GM10248 (cell line): ENCODE data around the gene MSANTD7.

Source experiments
- CTCF ChIA-PET: fragments of 300-600 bp; sonication (Branson Sonifier 250); formaldehyde crosslinking; extraction: SDS; loops from one replicate; lab custom pipeline; 2021; ENCODE audit warnings: antibody characterized with exemption; lab: Yijun Ruan, JAX
- POLR2A ChIA-PET: fragments of 350-650 bp; sonication (Branson Sonifier 250); formaldehyde crosslinking; extraction: SDS; loops from one replicate; lab custom pipeline; 2020; ENCODE audit warnings: antibody characterized with exemption; lab: Yijun Ruan, JAX
- DNase-seq: peaks from one replicate; pipeline ENCODE4 v3.0.0; 2012; ENCODE audit errors: extremely low spot score
- TF ChIP-seq, protein P1 (sequence below): IDR thresholded peaks from 2 replicates; pipeline ENCODE4 v1.5.1; 2012; ENCODE audit warnings: mild to moderate bottlenecking, low read depth; ENCODE audit errors: extremely low read depth, missing control alignments, control extremely low read depth

MSANTD7 gene, protein sequence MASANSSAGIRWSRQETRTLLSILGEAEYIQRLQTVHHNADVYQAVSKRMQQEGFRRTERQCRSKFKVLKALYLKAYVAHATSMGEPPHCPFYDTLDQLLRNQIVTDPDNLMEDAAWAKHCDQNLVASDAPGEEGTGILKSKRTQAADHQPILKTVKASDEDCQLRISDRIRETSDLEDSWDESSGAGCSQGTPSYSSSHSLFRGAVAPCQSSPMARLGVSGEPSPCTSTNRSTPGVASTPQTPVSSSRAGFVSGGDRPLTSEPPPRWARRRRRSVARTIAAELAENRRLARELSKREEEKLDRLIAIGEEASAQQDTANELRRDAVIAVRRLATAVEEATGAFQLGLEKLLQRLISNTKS

DNA sequence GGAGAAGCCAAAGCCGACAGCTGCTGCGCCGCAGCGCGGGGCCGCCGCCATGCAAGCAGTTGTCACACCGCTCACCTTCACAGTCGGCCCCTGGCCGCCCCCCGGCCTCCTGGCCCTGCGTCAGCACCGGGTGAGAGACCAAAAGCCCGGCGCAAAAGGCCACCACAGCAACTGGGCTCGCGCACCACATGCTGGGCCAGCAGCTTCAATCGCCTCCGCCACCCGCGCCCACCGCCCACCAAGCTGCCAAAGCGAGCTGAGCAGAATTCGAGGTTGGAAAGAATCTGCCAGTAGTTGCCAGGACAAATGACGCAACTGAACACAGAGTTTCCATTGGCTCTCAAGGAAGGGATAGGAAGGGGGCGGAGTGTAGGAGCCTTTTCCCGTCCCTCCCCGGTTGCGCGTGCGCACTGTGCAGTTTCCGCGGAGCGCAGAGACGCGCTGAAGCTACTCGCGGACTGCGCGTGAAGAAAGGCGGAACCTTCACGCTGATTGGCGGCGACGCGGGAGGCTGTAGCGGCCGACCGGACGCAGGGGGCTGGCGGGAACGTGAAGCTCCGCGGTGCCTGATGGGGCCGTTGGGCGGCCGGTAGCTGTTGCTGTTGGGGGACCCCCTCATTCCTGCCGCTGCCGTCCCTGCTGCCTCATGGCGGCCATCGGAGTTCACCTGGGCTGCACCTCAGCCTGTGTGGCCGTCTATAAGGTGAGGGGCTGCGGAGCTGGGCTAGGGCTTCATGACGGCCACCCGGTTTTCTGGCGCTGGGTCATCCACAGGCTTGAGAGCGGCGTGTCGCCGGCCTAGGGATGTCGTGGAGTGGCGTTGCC lies at the start of gene MSANTD7, which contains the start of the genes CDNF and HSPA14:
Gene MSANTD7, plus strand, starts transcription at position 550 of the 825 bp plus-strand sequence. CDS start 3,979 bp downstream, outside the sequence.
Gene CDNF, minus strand, starts transcription at position 281 of the 825 bp plus-strand sequence. Its CDS starts 91 bp downstream, at position 190.
Gene HSPA14, plus strand, starts transcription at position 550 of the 825 bp plus-strand sequence. Its CDS starts 97 bp downstream, at position 647.
- peak; percentile 99 for DNase-seq
- ChIA-PET POLR2A (interaction anchor here (0.7 to 1.5 kb wide), 6 partner anchors 10 to 653 kb away, joined by 3 to 7 read pairs (median 4); partner anchors contain the start of gene SUV39H2), CTCF (interaction anchor here (0.8 to 3.1 kb wide), 17 partner anchors 9 to 340 kb away, joined by 3 to 17 read pairs (median 4); partner anchors contain the start of genes MEIG1 and SUV39H2)
- TF ChIP-seq, protein P1, sequence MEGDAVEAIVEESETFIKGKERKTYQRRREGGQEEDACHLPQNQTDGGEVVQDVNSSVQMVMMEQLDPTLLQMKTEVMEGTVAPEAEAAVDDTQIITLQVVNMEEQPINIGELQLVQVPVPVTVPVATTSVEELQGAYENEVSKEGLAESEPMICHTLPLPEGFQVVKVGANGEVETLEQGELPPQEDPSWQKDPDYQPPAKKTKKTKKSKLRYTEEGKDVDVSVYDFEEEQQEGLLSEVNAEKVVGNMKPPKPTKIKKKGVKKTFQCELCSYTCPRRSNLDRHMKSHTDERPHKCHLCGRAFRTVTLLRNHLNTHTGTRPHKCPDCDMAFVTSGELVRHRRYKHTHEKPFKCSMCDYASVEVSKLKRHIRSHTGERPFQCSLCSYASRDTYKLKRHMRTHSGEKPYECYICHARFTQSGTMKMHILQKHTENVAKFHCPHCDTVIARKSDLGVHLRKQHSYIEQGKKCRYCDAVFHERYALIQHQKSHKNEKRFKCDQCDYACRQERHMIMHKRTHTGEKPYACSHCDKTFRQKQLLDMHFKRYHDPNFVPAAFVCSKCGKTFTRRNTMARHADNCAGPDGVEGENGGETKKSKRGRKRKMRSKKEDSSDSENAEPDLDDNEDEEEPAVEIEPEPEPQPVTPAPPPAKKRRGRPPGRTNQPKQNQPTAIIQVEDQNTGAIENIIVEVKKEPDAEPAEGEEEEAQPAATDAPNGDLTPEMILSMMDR, result no peak

DNA sequence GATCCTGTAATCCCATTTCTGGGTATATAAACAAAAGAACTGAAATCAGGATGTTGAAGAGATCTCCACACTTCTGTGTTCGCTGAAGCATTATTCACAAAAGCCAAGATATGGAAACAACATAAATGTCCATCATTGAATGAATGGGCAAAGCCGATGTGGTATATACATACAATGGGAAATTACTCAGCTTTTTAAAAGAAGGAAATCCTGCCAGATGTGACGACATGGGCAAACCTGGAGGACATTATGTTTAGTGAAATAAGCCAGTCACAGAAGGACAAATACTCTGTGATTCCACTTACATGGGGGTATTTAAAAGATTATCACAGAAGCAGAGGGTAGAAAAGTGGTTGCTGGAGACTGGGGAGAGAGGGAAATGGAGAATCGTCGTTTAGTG lies 39.5 kb upstream of the MSANTD7 start:
- TF ChIP-seq, protein P1, result no peak
- ChIA-PET POLR2A (no interaction called here), CTCF (no interaction called here)
- DNase-seq, result no peak

DNA sequence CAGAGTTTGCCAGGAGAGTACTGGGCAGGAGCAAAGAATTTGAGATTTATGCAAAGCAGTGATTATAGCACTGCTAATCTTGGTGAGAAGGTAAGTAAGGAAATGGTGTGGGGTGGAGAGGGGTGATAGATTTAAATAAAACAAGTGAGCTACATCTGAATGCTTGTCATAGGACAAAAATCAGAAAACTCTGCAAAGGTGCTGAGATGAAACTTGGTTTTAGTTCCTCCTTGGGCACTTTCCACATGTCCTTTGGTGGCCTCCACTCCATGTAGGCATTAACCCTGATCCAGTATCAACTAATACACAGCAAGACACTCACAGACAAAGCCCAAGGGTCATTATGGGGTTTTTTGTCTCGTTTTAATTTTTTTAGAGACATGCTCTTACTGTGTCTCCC lies 37.7 kb upstream of the MSANTD7 start:
- DNase-seq, result no peak
- TF ChIP-seq, protein P1, result no peak
- ChIA-PET POLR2A (no interaction called here), CTCF (interaction anchor here (1.2 to 1.5 kb wide), 3 partner anchors 15 to 257 kb away, joined by 3 to 5 read pairs (median 4); no protein-coding TSS in a partner anchor)

DNA sequence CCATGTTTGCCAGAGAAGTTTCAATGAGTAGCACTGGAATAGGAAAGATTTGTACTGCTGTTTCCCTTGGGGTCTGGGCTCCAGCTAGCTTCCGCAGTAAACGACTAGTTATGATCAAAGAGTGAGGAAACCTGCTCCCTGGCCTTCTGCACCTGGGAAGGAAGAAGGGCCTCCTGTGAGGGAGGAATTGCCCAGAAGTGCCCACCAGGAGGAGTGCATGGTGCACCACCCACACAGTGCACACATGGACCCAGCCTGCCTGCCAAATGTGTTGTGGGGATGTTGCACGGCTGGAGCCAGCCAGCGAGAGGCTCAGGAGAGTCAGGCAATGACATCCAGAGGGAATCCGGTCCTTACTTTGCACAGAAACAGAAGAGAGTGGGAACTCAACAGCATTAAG lies 36.4 kb upstream of the MSANTD7 start:
- DNase-seq, result no peak
- CTCF ChIA-PET, result interaction anchor here (0.6 kb wide), 1 partner anchor 75 kb away, joined by 3 read pairs; no protein-coding TSS in a partner anchor
- TF ChIP-seq, protein P1, result no peak
- POLR2A ChIA-PET, result no interaction called here

DNA sequence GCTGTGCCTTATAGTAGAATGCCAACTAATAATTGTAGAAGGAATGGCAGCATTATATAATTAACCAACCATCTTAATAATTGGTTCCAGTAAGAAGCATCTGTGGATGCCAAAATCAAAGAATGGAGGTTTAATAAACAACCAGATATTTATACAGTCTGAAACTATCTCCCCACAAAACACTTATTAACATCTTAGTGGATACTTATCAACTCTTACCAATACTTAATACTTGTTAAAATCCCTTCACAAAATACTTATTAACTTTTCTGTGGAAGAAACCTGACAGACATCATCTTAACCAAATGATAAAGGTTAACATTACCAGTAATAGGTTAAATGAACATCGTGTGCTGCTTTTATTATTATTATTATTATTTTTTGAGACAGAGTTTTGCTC lies 34.3 kb upstream of the MSANTD7 start:
- POLR2A ChIA-PET, result no interaction called here
- no peak for DNase-seq
- CTCF ChIA-PET, result no interaction called here
- TF ChIP-seq, protein P1, result no peak

DNA sequence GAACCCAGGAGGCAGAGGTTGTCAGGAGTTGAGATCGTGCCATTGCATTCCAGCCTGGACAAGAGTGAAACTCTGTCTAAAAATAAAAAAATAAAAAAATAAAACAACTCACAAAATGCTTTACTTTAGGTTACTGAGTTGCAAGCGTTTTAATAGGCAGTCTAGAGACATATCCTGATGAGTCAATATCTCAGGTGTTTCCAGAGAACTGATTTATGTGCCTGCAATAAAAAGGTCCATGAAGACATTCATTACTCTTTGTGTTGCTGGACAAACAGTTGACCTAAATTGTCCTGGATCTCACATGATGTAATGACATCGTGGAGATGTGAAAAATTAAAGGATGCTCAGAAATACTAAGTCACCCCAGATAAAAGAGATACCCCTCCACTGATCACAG lies 31.8 kb upstream of the MSANTD7 start:
- DNase-seq, result no peak
- CTCF ChIA-PET, result no interaction called here
- POLR2A ChIA-PET, result no interaction called here
- TF ChIP-seq, protein P1, result no peak
